Esophagus muscularis mucosa (tissue), 4 donors: ENCODE data around the gene TRAF2. TPM values are rescaled to one million over a fixed set of nuclear protein-coding genes. Genes with fewer than 3 reads are reported as not detected.
A peak's percentile ranks its signal among the peaks of the same experiment; 100 is the strongest.
"Not testable (repeated sequence)": the region's sequence is repeated elsewhere in the genome, so short reads cannot be mapped to it uniquely, and the experiment has no call there.

Source experiments
- DNase-seq: peaks from one replicate; pipeline ENCODE4 v3.0.0-alpha.2; 2017; ENCODE audit errors: extremely low spot score
- H3K27ac ChIP-seq, 4 donors: fragments of 200-600 bp; sonication (generic); replicated peaks in 1 of 4; 1 replicate in 3 of 4; 2 replicates in 1 of 4; pipeline ENCODE4 v1.5.1; 2016 to 2019; ENCODE audit warnings: mild to moderate bottlenecking in 1 of 4
- H3K27me3 ChIP-seq, 4 donors: fragments of 200-600 bp; sonication (generic); one replicate each; pipeline versions ENCODE4 v1.5.1 to v1.6.0; 2016 to 2019
- H3K36me3 ChIP-seq, 4 donors: fragments of 200-600 bp; sonication (generic); one replicate each; pipeline ENCODE4 v1.5.1; 2016 to 2019
- H3K4me1 ChIP-seq, 4 donors: fragments of 200-600 bp; sonication (generic); one replicate each; pipeline ENCODE4 v1.5.1; 2016 to 2019
- H3K4me3 ChIP-seq, 4 donors: fragments of 200-600 bp; sonication (generic); 1 replicate in 2 of 4; 2 replicates in 2 of 4; pipeline ENCODE4 v1.5.1; 2016 to 2019; ENCODE audit warnings: mild to moderate bottlenecking in 4 of 4, moderate library complexity in 1 of 4
- H3K9me3 ChIP-seq, 4 donors: fragments of 200-600 bp; sonication (generic); 1 replicate in 3 of 4; 2 replicates in 1 of 4; pipeline ENCODE4 v1.5.1; 2016 to 2019
- CTCF ChIP-seq, 3 experiments: fragments of 200-600 bp in 2 of 3; fragments of 450-650 bp in 1 of 3; sonication (generic) in 2 of 3; IDR thresholded peaks; one replicate each; pipeline ENCODE4 v1.5.1; 2017 to 2019; ENCODE audit warnings: antibody characterized with exemption in 3 of 3, mild to moderate bottlenecking in 2 of 3, moderate library complexity in 1 of 3
- EP300 ChIP-seq: sonication (generic); formaldehyde crosslinking; IDR thresholded peaks from one replicate; pipeline ENCODE4 v1.6.1; 2017; ENCODE audit warnings: antibody characterized with exemption
- POLR2A ChIP-seq: fragments of 450-650 bp; IDR thresholded peaks from one replicate; pipeline ENCODE4 v1.6.1; 2017; ENCODE audit warnings: antibody characterized with exemption, moderate library complexity, mild to moderate bottlenecking, low read depth
- POLR2AphosphoS5 ChIP-seq, 2 donors: sonication (generic); formaldehyde crosslinking; IDR thresholded peaks; one replicate each; pipeline ENCODE4 v1.6.1; 2017; ENCODE audit warnings: antibody characterized with exemption in 2 of 2
- WGBS: methylation state at CpG from one replicate; pipeline ENCODE4 v1.1.5; 2018; 5-methylcytosine and 5-hydroxymethylcytosine counted together
- intact Hi-C: fragments of 100-400 bp; cut with DNase I; formaldehyde crosslinking; loops from one replicate; pipeline ENCODE4 v1.15.1; 2023
- total RNA-seq, 4 donors: library from RNA; depleted of rRNA; stranded (reverse); fragments of >200 nt; gene quantifications; one replicate each; pipeline versions ENCODE4 v1.1.0 to v1.2.1, GENCODE V29; 2016

TRAF2 gene
- total RNA-seq, 4 donors from 2014 or later, result 6.6 to 15.5 (median 12.4) TPM

DNA sequence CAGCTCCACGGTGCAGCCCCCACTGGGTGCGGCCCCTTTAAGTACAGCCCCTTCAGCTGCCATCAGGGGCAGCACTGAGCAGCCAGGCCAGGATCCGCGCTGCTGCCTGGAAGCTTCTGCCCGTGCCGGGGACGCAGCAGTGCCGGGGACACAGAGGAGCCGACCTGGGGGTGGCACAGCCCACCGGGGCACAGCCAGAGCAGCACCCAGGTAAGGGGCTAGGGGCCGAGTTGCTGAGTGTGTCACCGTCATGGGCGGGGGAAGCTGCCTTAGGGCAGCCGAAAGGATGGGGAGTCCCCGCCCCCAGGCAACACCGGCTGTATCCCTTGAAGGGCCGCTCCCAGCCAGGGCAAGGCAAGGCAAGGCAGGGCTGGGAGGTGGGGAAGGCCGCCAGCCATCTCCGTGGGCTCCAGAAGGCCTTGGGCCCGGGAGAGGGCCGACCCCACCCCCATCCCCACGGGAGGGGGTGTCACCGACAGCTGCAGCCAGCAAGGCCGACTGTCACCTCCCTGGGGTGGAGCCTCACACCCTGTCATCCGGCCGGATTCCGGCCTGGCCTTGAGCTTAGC is 43.9 kb upstream of the TRAF2 start, which contains the start of gene AJM1:
TSS of gene AJM1 (plus strand) at position 99 of the 569 bp plus-strand sequence. CDS start 1,937 bp downstream, outside the sequence.
- intact Hi-C loops, DNase-seq, H3K9me3 ChIP-seq: not testable (repeated sequence)
- 0% methylated on average over 5 of the region's 27 CpGs for WGBS
- H3K27me3 ChIP-seq, result peaks cover 4 to 47% (median 31%) of the 10 kb centered on the region in 4 donors
- peak within 1 kb of the TSS in 3 of 4 donors; percentile 14 to 66 (median 17) for H3K27ac ChIP-seq
- H3K4me1 ChIP-seq, result peaks cover 42 to 71% (median 67%) of the 10 kb centered on the region in 4 donors
- TF ChIP-seq POLR2AphosphoS5 (IDR thresholded peaks at IDR 0.05) (peak; percentile 38 to 47), CTCF (IDR thresholded peaks at IDR 0.05) (peak; percentile 75 to 98 (median 81))
- H3K4me3 ChIP-seq, result peak within 1 kb of the TSS; percentile 48 to 65 (median 49)
- peaks cover 0 to 39% (median 35%) of the 10 kb centered on the region in 4 donors for H3K36me3 ChIP-seq

DNA sequence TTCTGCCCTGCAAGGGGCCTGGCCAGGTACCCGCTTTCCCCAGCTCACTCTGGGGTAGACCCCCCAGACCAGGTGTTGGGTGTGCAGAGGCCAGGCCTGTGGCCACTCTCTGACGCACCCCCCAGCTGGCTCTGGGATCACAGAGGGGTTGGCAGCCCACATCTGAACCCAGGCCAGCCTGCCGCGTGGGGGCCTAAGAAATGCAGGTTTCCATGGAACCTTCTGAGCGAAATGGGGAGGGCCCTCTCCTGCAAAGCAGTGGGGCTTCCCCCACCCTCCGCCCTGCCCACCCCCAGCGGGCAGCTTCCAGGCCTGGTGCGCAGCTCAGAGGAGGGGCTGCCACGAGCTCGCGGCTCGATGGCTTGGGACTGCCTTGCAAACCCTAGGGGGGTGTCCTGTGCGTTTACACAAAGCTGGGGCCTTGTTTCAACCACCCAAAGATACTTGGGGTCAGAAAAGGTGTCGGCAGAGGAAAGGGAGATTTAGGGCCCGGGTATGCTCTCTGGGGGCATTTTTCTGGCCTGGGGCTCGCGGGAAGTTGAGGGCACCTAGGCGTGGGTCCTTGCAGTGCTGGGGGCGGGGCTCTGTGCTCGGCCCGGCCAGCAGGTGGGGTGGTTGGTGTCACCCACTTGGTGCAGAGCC is 43.0 kb upstream of the TRAF2 start:
- H3K4me1 ChIP-seq, result peaks cover 48 to 79% (median 75%) of the 10 kb centered on the region in 4 donors
- H3K4me3 ChIP-seq, result peak overlapping the region; percentile 13 to 65 (median 49)
- intact Hi-C loops, DNase-seq, H3K9me3 ChIP-seq: not testable (repeated sequence)
- H3K36me3 ChIP-seq, result peaks cover 0 to 31% (median 26%) of the 10 kb centered on the region in 4 donors
- H3K27me3 ChIP-seq, result peaks cover 4 to 55% (median 36%) of the 10 kb centered on the region in 4 donors
- WGBS, result 11% methylated on average over 10 of the region's 21 CpGs
- H3K27ac ChIP-seq, result peak overlapping the region in 2 of 4 donors; percentile 14 to 66

GRCh38 chr9:136843801-136844740 is 42.2 kb upstream of the TRAF2 start:
- Histone ChIP-seq H3K27me3 (peaks cover 4 to 55% (median 36%) of the 10 kb centered on the region in 4 donors), H3K36me3 (peaks cover 0 to 23% (median 19%) of the 10 kb centered on the region in 4 donors), H3K27ac (peak overlapping the region in 1 of 4 donors; percentile 66), H3K4me3 (peak overlapping the region; percentile 8 to 13 (median 11)), H3K4me1 (peaks cover 50 to 83% (median 79%) of the 10 kb centered on the region in 4 donors)
- TF ChIP-seq CTCF (IDR thresholded peaks at IDR 0.05), result peak; percentile 63 to 78 (median 71)
- intact Hi-C loops, DNase-seq, H3K9me3 ChIP-seq: not testable (repeated sequence)
- WGBS, result 9% methylated on average over 13 of the region's 99 CpGs

DNA sequence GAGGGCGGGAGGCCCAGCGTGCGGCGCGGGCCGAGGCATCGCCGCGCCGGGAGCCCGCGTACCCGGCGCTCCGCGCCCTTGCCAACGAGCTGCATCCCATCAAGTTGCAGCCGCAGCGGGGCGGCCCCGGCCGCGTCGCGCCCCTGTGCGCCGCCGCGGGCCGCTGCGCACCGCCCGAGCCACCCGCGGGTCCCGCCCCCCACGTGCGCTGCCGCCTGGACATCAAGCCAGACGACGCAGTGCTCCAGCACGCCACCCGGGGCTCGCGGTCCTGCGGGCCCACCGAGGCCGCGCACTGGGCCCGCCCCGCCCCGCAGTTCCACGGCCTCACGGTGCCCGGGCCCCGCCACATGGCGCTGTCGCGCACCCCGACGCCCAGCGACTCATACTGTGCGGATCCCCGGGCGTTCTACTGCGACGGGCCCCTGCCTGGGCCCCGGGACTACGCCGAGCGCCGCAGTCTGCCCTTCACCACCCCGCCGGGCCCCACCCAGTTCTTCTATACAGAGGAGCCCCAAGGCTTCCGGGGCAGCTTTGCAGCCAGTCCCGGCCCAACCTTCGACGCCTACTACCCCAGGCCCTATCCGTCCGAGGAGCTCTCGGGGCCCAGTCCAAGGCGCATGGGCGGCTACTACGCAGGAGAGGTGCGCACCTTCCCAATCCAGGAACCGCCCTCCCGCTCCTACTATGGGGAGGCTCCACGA is 41.4 kb upstream of the TRAF2 start:
- peaks cover 53 to 87% (median 83%) of the 10 kb centered on the region in 4 donors for H3K4me1 ChIP-seq
- 47% methylated on average over 8 of the region's 88 CpGs for WGBS
- H3K9me3 ChIP-seq, result no peaks in the 10 kb centered on the region
- H3K4me3 ChIP-seq, result no peak overlapping the region
- H3K36me3 ChIP-seq, result peaks cover 0 to 15% (median 10%) of the 10 kb centered on the region in 4 donors
- no peak overlapping the region for H3K27ac ChIP-seq
- DNase-seq, result no peak
- TF ChIP-seq CTCF (IDR thresholded peaks at IDR 0.05) (no peak), POLR2A (no peak), POLR2AphosphoS5 (IDR thresholded peaks at IDR 0.05) (no peak), EP300 (no peak)
- intact Hi-C loops, result loop anchor here (5.0 kb wide), 1 partner anchor 43 kb away; no protein-coding TSS in a partner anchor
- H3K27me3 ChIP-seq, result peaks cover 4 to 55% (median 36%) of the 10 kb centered on the region in 4 donors
